B cell (primary cell): ENCODE data around the gene SLC18A2. TPM values are rescaled to one million over a fixed set of nuclear protein-coding genes. Genes with fewer than 3 reads are reported as not detected.
"Not testable (repeated sequence)": the region's sequence is repeated elsewhere in the genome, so short reads cannot be mapped to it uniquely, and the experiment has no call there.

Source experiments
- ATAC-seq: fragments of 200-7000 bp; cut with Tn5 transposase; one replicate; pipeline ENCODE4 v1.10.0; 2021; ENCODE audit warnings: low read depth, mild to moderate bottlenecking, moderate number of reproducible peaks, moderate library complexity
- CTCF ChIA-PET: fragments of 350-600 bp; sonication (Branson Sonifier 250); formaldehyde crosslinking; loops from one replicate; lab custom pipeline; 2021; ENCODE audit warnings: antibody characterized with exemption, inconsistent platforms; lab: Charles Lee
- POLR2A ChIA-PET: fragments of 350-600 bp; sonication (Branson Sonifier 250); formaldehyde crosslinking; loops from one replicate; lab custom pipeline; 2021; ENCODE audit warnings: antibody characterized with exemption; lab: Charles Lee
- DNase-seq: peaks from one replicate; pipeline ENCODE4 v3.0.0; 2013
- H2AFZ ChIP-seq: 2 replicates; pipeline ENCODE4 v1.6.1; 2012; ENCODE audit warnings: mild to moderate bottlenecking, low read depth, low read length; ENCODE audit not compliant: insufficient read depth, poor library complexity, severe bottlenecking
- H3K27ac ChIP-seq, 2 donors: 1 replicate in 1 of 2; 2 replicates in 1 of 2; pipeline ENCODE4 v1.5.1; 2012 to 2013; ENCODE audit warnings: low read length in 2 of 2, mild to moderate bottlenecking in 2 of 2, moderate library complexity in 1 of 2
- H3K27me3 ChIP-seq, 4 experiments: fragments of 200-600 bp in 1 of 4; sonication (generic) in 1 of 4; replicated peaks in 1 of 4; 1 replicate in 2 of 4; 2 replicates in 2 of 4; pipeline versions ENCODE4 v1.6.1 to v1.7.0; 2013 to 2016; ENCODE audit warnings: low read length in 3 of 4, mild to moderate bottlenecking in 2 of 4, mixed read lengths in 1 of 4, moderate library complexity in 1 of 4; ENCODE audit not compliant: insufficient read depth in 4 of 4, control insufficient read depth in 3 of 4; ENCODE audit errors: control extremely low read depth in 1 of 4
- H3K36me3 ChIP-seq, 2 experiments: replicated peaks in 1 of 2; 1 replicate in 1 of 2; 2 replicates in 1 of 2; pipeline versions ENCODE4 v1.6.1 to v1.7.1; 2013; ENCODE audit warnings: low read length in 1 of 2; ENCODE audit not compliant: insufficient read depth in 2 of 2, control insufficient read depth in 1 of 2; ENCODE audit errors: control extremely low read depth in 1 of 2, extremely low read depth in 1 of 2
- H3K4me1 ChIP-seq, 2 donors: fragments of 200-600 bp in 1 of 2; sonication (generic) in 1 of 2; 1 replicate in 1 of 2; 2 replicates in 1 of 2; pipeline versions ENCODE4 v1.5.1 to v1.6.1; 2013 to 2017; ENCODE audit warnings: low read length in 2 of 2; ENCODE audit not compliant: control insufficient read depth in 2 of 2, insufficient read depth in 2 of 2
- H3K4me2 ChIP-seq: replicated peaks from 2 replicates; pipeline ENCODE3; 2012; ENCODE audit warnings: mild to moderate bottlenecking, low read depth, low read length; ENCODE audit not compliant: poor library complexity, severe bottlenecking
- H3K4me3 ChIP-seq, 5 experiments: fragments of 200-600 bp in 1 of 5; sonication (generic) in 1 of 5; 1 replicate in 3 of 5; 2 replicates in 2 of 5; pipeline versions ENCODE4 v1.5.1 to v1.7.0; 2011 to 2016; ENCODE audit warnings: low read length in 4 of 5, mild to moderate bottlenecking in 4 of 5, low read depth in 2 of 5, control low read depth in 1 of 5, moderate library complexity in 1 of 5; ENCODE audit not compliant: insufficient read depth in 1 of 5; ENCODE audit errors: control extremely low read depth in 1 of 5, extremely low read depth in 1 of 5
- H3K79me2 ChIP-seq: fragments of 200-600 bp; sonication (generic); one replicate; pipeline ENCODE4 v1.6.0; 2016; ENCODE audit warnings: low read length; ENCODE audit not compliant: control insufficient read depth, insufficient read depth
- H3K9ac ChIP-seq: fragments of 200-600 bp; sonication (generic); 2 replicates; pipeline ENCODE4 v1.6.1; 2017; ENCODE audit warnings: mild to moderate bottlenecking, low read length, moderate library complexity
- H3K9me3 ChIP-seq, 3 donors: one replicate each; pipeline versions ENCODE4 v1.6.1 to v1.7.1; 2013; ENCODE audit warnings: low read length in 2 of 3; ENCODE audit not compliant: control insufficient read depth in 2 of 3, insufficient read depth in 1 of 3; ENCODE audit errors: control extremely low read depth in 1 of 3
- H4K20me1 ChIP-seq: 2 replicates; pipeline ENCODE4 v1.6.0; 2012; ENCODE audit warnings: mild to moderate bottlenecking, low read length; ENCODE audit not compliant: insufficient read depth, control insufficient read depth, poor library complexity, severe bottlenecking
- H3K27ac Mint-ChIP-seq: one replicate; pipeline ENCODE4 v1.8.0; 2021; ENCODE audit warnings: mixed read lengths
- H3K27me3 Mint-ChIP-seq: one replicate; pipeline ENCODE4 v1.8.0; 2021; ENCODE audit warnings: mixed read lengths
- H3K4me1 Mint-ChIP-seq: one replicate; pipeline ENCODE4 v1.8.0; 2021; ENCODE audit warnings: mixed read lengths
- H3K4me3 Mint-ChIP-seq: one replicate; pipeline ENCODE4 v1.8.0; 2021; ENCODE audit warnings: mixed read lengths
- H3K9me3 Mint-ChIP-seq: one replicate; pipeline ENCODE4 v1.8.0; 2022; ENCODE audit warnings: mixed read lengths; ENCODE audit not compliant: insufficient read depth
- EZH2 ChIP-seq: IDR thresholded peaks from 2 replicates; pipeline ENCODE4 v1.6.1; 2012; ENCODE audit warnings: borderline replicate concordance, low read depth, mild to moderate bottlenecking, moderate library complexity, low read length; ENCODE audit not compliant: insufficient read depth, poor library complexity, severe bottlenecking
- WGBS: methylation state at CpG from one replicate; pipeline ENCODE4 v1.1.5; 2013; ENCODE audit warnings: missing lambda C conversion rate; ENCODE audit not compliant: insufficient coverage; 5-methylcytosine and 5-hydroxymethylcytosine counted together
- intact Hi-C: fragments of 100-400 bp; cut with micrococcal nuclease; formaldehyde crosslinking; loops from one replicate; pipeline ENCODE4 v1.10.0; 2022
- polyA plus RNA-seq: library from polyadenylated mRNA; depleted of rRNA; stranded (reverse); fragments of >200 nt; gene quantifications from 2 replicates; pipeline ENCODE4 v1.2.3, GENCODE V29; 2012
- total RNA-seq, 2 donors: library from RNA; stranded (reverse); fragments of 120-200 nt in 1 of 2; gene quantifications; 1 replicate in 1 of 2; 2 replicates in 1 of 2; pipeline versions ENCODE4 v1.2.3 to v1.2.4, GENCODE V29; 2013 to 2022
- TF ChIP-seq, protein P1 (sequence below): fragments of 200-600 bp; IDR thresholded peaks from one replicate; pipeline ENCODE4 v1.8.0; 2022; ENCODE audit warnings: antibody characterized with exemption, mild to moderate bottlenecking

Gene SLC18A2
- total and polyA plus RNA-seq, 2 donors (not counting 1 experiment from before 2014, with no cell fraction given): not detected

DNA sequence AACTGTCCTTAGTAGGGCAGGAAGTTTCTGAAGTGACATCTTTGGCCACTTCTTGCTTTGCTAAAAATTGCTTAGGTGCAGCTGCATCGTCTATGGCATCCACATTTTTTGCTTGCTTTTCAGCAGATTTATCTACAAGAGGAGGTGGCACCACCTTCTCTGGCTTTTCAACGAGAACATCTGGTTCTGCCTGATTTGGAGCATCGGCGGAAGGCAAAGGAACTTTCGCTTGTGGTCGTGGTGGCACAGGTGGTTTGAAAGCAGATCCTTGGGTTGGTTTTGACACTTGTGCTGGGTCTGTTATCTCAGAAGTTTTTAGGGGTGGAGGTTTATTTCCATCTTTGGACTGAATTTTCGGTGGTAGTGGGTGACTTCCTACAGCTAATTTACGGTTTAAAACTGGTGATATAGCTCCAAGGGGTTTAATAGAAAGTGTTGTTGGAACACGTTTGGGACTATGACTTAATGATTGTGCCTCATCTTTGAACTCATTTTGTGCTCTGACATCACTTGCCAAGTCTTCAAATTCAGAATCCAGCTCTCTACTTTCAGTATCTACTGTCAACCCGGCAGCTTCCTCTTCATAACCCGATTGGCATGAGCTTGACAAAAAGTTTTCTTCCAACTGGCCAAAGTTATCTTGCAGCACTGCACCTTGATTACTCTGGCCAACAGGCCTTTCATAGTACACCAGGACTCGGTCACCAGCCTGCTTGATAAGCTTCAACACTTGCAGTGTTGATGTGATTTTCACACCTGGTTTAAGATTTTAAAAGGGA, 44.0 kb downstream of the SLC18A2 start:
- ATAC-seq: no peak
- Histone ChIP-seq H3K27me3 (no peaks in the 10 kb centered on the region), H3K9me3 (no peaks in the 10 kb centered on the region), H2AFZ (no peak overlapping the region), H3K36me3 (peaks cover 9 to 23% of the 10 kb centered on the region in 2 experiments), H3K79me2 (no peaks in the 10 kb centered on the region), H4K20me1 (no peaks in the 10 kb centered on the region), H3K4me3 (no peak overlapping the region), H3K4me1 (no peaks in the 10 kb centered on the region), H3K9ac (no peak overlapping the region), H3K4me2 (no peak overlapping the region), H3K27ac (no peak overlapping the region)
- intact Hi-C loops: no loop called here
- WGBS: 58% methylated on average over 9 of the region's 12 CpGs
- Mint-ChIP-seq H3K9me3 (no peaks in the 10 kb centered on the region), H3K27me3 (no peaks in the 10 kb centered on the region), H3K4me3 (no peak overlapping the region), H3K27ac (no peak overlapping the region), H3K4me1 (no peaks in the 10 kb centered on the region)
- ChIA-PET CTCF (no interaction called here), POLR2A (no interaction called here)
- no peak for TF ChIP-seq EZH2
- TF ChIP-seq, protein P1, sequence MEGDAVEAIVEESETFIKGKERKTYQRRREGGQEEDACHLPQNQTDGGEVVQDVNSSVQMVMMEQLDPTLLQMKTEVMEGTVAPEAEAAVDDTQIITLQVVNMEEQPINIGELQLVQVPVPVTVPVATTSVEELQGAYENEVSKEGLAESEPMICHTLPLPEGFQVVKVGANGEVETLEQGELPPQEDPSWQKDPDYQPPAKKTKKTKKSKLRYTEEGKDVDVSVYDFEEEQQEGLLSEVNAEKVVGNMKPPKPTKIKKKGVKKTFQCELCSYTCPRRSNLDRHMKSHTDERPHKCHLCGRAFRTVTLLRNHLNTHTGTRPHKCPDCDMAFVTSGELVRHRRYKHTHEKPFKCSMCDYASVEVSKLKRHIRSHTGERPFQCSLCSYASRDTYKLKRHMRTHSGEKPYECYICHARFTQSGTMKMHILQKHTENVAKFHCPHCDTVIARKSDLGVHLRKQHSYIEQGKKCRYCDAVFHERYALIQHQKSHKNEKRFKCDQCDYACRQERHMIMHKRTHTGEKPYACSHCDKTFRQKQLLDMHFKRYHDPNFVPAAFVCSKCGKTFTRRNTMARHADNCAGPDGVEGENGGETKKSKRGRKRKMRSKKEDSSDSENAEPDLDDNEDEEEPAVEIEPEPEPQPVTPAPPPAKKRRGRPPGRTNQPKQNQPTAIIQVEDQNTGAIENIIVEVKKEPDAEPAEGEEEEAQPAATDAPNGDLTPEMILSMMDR: no peak
- no peak for DNase-seq

DNA sequence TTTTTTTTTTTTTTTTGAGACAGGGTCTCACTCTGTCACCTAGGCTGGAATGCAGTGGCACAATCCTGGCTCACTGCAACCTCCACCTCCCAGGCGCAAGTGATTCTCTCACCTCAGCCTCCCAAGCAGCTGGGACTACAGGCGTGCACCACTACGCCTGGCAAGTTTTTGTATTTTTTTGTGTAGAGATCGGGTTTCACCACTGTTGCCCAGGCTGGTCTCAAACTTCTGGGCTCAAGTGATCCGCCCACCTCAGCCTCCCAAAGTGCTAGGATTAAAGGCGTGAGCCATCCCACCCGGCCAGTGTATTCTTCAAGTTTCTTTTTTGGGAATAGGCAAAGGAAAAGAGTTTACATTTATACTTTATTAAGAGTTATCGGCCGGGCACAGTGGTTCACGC, 50.0 kb downstream of the SLC18A2 start:
- H3K4me3 Mint-ChIP-seq, H3K27me3 ChIP-seq, H3K4me1 Mint-ChIP-seq, DNase-seq, H2AFZ ChIP-seq, H3K4me3 ChIP-seq, H3K9me3 ChIP-seq, H3K4me2 ChIP-seq, H3K4me1 ChIP-seq, H3K36me3 ChIP-seq, H3K9me3 Mint-ChIP-seq, CTCF ChIA-PET, H3K9ac ChIP-seq, ATAC-seq, H3K27me3 Mint-ChIP-seq, H3K27ac Mint-ChIP-seq, H3K79me2 ChIP-seq, H3K27ac ChIP-seq, intact Hi-C loops, POLR2A ChIA-PET: not testable (repeated sequence)
- H4K20me1 ChIP-seq: peaks cover 10% of the 10 kb centered on the region
- WGBS: 100% methylated on average over 4 of the region's 10 CpGs
